ENCODE measurements around the gene POU2AF3. TPM values are rescaled to one million over a fixed set of nuclear protein-coding genes. Genes with fewer than 3 reads are reported as not detected.

The POU2AF3 gene
- total RNA-seq, 1 donor from 2014 or later, result 2.6 TPM

DNA sequence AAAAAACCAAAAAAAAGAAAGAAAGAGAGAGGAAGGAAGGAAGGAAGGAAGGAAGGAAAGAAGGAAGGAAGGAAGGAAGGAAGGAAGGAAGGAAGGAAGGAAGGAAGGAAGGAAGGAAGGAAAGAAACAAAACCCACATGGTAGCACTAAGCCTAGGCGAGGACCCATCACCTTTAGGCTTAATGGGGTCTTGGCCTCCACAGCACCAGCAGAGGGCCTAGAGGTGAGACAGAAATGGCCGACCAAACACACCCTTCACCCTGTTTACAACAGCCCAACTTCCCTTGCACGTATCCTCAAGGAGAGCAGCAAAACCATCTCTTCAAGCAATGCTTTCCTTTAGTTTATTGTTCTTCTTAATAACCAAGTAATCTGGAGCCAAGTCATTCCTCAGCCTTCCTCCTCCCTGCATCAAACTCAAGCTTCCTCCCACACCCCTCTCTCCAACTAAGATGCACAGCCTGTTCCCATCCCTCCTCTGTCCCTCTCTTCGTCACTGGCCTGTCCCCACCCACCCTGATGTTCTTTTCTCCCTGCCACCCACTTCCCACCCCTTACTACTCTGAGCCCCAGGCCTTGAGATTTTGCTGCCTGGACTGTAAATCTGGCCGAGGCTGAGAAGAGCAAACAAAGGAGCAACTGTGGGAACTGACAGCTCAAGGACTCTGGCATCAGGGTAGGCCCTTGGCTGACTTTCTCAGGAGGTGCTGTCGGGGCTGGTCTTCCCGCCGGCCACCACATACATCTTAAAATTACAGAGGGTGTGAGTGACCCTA lies 54.8 kb downstream of the POU2AF3 start:
- H3K36me3 Mint-ChIP-seq, result no peaks in the 10 kb centered on the region
- no peaks in the 10 kb centered on the region for H3K27me3 Mint-ChIP-seq
- H3K9me3 Mint-ChIP-seq, result peaks cover 5% of the 10 kb centered on the region
- H3K4me1 Mint-ChIP-seq (ENCODE audit: unreplicated experiment), result peaks cover 24% of the 10 kb centered on the region
- TF ChIP-seq, protein P1, sequence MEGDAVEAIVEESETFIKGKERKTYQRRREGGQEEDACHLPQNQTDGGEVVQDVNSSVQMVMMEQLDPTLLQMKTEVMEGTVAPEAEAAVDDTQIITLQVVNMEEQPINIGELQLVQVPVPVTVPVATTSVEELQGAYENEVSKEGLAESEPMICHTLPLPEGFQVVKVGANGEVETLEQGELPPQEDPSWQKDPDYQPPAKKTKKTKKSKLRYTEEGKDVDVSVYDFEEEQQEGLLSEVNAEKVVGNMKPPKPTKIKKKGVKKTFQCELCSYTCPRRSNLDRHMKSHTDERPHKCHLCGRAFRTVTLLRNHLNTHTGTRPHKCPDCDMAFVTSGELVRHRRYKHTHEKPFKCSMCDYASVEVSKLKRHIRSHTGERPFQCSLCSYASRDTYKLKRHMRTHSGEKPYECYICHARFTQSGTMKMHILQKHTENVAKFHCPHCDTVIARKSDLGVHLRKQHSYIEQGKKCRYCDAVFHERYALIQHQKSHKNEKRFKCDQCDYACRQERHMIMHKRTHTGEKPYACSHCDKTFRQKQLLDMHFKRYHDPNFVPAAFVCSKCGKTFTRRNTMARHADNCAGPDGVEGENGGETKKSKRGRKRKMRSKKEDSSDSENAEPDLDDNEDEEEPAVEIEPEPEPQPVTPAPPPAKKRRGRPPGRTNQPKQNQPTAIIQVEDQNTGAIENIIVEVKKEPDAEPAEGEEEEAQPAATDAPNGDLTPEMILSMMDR (conservative IDR thresholded peaks at IDR 0.05), result no peak
- no peak overlapping the region for H3K4me3 Mint-ChIP-seq
- DNase-seq (ENCODE audit: extremely low spot score, unreplicated experiment), result no peak
- H3K27ac Mint-ChIP-seq, result no peak overlapping the region

DNA sequence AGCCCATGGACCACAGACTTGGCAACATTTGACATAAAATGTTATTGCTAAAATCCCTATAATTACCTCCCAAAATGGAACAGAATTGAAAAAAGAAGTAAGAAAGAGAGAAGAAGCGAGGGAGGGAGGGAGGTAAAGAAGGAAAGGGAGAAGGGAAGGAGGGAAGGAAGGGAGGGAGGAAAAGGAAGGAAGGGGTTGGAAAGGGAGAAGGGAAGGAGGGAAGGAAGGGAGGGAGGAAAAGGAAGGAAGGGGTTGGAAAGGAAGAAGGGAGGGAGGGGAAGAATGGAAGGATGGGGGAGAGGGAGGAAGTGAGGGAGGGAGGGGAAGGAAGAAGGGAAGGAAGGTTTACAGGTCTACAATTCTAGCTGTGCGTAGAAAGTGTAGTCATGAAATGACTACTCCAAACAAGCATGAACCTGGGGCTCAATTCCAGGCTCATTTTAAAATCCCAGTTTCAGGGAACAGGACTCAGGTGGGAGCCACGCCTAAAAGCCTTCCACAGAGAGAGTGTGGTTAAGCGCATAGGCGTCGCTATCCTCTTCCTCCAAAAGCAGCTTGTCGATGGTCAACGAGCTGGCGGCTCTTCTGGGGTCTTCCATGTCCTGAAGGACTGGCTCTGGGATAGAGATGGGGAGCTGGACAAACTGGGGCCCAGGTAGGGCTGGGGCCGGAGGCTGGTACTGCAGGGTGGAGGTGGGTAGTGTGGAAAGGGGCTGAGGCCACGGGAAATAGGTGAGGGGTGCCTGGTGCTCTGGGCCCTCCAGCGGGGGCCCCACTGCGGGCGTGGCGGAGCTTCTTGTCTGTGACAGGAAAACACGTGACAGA lies 55.6 kb downstream of the POU2AF3 start:
- Mint-ChIP-seq H3K4me3 (no peak overlapping the region), H3K4me1 (ENCODE audit: unreplicated experiment) (peaks cover 24% of the 10 kb centered on the region), H3K27me3 (no peaks in the 10 kb centered on the region), H3K27ac (no peak overlapping the region), H3K9me3 (peaks cover 5% of the 10 kb centered on the region), H3K36me3 (no peaks in the 10 kb centered on the region)
- DNase-seq (ENCODE audit: extremely low spot score, unreplicated experiment), result no peak
- TF ChIP-seq, protein P1 (conservative IDR thresholded peaks at IDR 0.05), result no peak

DNA sequence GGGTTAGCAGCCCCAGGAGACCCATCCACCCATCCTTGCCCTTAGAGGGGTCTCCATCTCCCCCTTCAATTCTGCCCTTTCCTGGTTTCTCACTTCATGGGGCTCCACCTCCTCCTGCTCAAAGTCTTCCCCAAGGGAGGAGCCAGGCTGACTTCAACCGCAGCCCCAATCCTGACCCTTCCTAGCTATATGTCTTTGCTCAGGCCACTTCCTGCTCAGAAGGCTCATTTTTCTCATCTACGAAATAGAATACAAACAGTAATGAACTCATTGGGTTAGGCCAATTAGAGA lies 56.2 kb downstream of the POU2AF3 start:
- TF ChIP-seq, protein P1 (conservative IDR thresholded peaks at IDR 0.05), result no peak
- DNase-seq (ENCODE audit: extremely low spot score, unreplicated experiment), result no peak
- Mint-ChIP-seq H3K27ac (no peak overlapping the region), H3K9me3 (peaks cover 5% of the 10 kb centered on the region), H3K4me3 (no peak overlapping the region), H3K27me3 (no peaks in the 10 kb centered on the region), H3K36me3 (no peaks in the 10 kb centered on the region), H3K4me1 (ENCODE audit: unreplicated experiment) (peaks cover 24% of the 10 kb centered on the region)

DNA sequence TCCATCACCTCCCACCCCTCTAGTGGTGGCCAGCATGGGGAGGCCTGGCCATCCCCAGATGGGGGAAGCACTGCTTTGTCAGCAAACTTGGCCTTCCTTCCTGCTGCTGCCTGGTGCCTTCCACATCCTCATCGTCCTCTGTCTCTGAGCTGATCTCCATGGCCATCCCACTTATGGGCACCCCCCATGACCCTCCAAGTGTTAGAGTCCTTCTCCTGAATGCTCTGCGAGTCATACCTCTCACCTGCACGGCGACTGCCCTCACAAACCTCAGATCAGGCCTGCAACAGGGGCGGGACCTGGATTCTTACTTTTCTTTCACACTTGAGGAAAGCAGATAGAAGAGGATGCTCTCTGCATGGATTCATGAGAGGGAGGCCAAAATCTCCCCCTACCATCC lies 56.8 kb downstream of the POU2AF3 start:
- H3K9me3 Mint-ChIP-seq, result peaks cover 5% of the 10 kb centered on the region
- TF ChIP-seq, protein P1 (conservative IDR thresholded peaks at IDR 0.05), result no peak
- peaks cover 24% of the 10 kb centered on the region for H3K4me1 Mint-ChIP-seq (ENCODE audit: unreplicated experiment)
- DNase-seq (ENCODE audit: extremely low spot score, unreplicated experiment), result no peak
- H3K27ac Mint-ChIP-seq, result no peak overlapping the region
- no peaks in the 10 kb centered on the region for H3K36me3 Mint-ChIP-seq
- no peak overlapping the region for H3K4me3 Mint-ChIP-seq
- H3K27me3 Mint-ChIP-seq, result no peaks in the 10 kb centered on the region

DNA sequence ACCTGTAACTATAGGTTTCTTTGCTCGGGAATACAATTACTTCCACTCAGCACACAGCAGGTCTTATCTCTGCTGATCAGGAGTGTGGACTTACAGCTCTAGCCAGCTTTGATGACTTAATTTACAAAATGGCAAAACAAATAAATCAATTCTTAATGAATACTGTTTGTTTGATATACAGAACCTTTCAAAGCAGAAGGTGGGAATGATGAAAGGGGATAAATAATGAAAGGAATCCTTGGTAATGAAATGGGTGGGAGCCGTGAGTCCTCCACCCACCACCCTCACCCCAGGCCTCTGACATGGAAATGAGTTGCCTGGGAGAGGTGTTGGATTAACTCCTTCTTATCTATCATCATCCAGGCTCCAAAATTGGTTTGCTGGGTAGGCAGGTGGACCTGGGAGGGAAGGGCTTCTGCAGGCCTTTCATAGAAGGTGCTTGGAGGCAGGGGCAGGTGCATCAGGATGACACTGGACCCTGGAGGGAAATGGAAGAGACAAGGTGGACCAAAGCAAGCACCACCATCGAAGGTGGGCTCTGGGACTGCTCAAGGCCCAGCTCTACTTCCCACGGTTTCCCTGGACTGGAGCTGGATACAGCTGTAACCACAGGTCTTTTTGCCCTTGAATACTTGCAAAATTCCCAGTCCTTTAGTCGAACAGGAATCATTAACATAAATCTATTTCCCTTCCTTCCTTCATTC lies 57.8 kb downstream of the POU2AF3 start:
- no peak for DNase-seq (ENCODE audit: extremely low spot score, unreplicated experiment)
- TF ChIP-seq, protein P1 (conservative IDR thresholded peaks at IDR 0.05), result no peak
- H3K9me3 Mint-ChIP-seq, result peaks cover 4% of the 10 kb centered on the region
- peaks cover 22% of the 10 kb centered on the region for H3K4me1 Mint-ChIP-seq (ENCODE audit: unreplicated experiment)
- H3K4me3 Mint-ChIP-seq, result no peak overlapping the region
- H3K36me3 Mint-ChIP-seq, result no peaks in the 10 kb centered on the region
- no peak overlapping the region for H3K27ac Mint-ChIP-seq
- no peaks in the 10 kb centered on the region for H3K27me3 Mint-ChIP-seq
